Transverse colon (tissue), 4 donors: ENCODE results near the gene RAD9A. TPM values are rescaled to one million over a fixed set of nuclear protein-coding genes. Genes with fewer than 3 reads are reported as not detected.

ENCODE experiments used
- DNase-seq: peaks from one replicate; pipeline ENCODE4 v3.0.0-alpha.2; 2019
- H3K27ac ChIP-seq, 4 donors: fragments of 200-600 bp; sonication (generic); 2 replicates each; pipeline ENCODE4 v1.5.1; 2016 to 2018; ENCODE audit warnings: inconsistent platforms in 4 of 4
- H3K27me3 ChIP-seq: fragments of 200-600 bp; sonication (generic); 2 replicates; pipeline ENCODE4 v1.5.1; 2017; ENCODE audit warnings: inconsistent platforms
- H3K36me3 ChIP-seq, 4 donors: fragments of 200-600 bp; sonication (generic); 2 replicates each; pipeline ENCODE4 v1.5.1; 2017 to 2019; ENCODE audit warnings: inconsistent platforms in 4 of 4
- H3K4me1 ChIP-seq, 4 donors: fragments of 200-600 bp; sonication (generic); 2 replicates each; pipeline ENCODE4 v1.5.1; 2017 to 2020; ENCODE audit warnings: inconsistent platforms in 4 of 4
- H3K4me3 ChIP-seq, 4 donors: fragments of 200-600 bp; sonication (generic); 1 replicate in 1 of 4; 2 replicates in 3 of 4; pipeline versions ENCODE4 v1.5.1 to v1.6.1; 2017 to 2019; ENCODE audit warnings: inconsistent platforms in 4 of 4
- H3K9me3 ChIP-seq, 2 donors: fragments of 200-600 bp; sonication (generic); 2 replicates each; pipeline ENCODE4 v1.5.1; 2017 to 2019; ENCODE audit warnings: inconsistent platforms in 2 of 2
- CTCF ChIP-seq, 5 experiments: fragments of 200-600 bp in 3 of 5; fragments of 450-650 bp in 2 of 5; sonication (generic) in 3 of 5; IDR thresholded peaks; 1 replicate in 2 of 5; 2 replicates in 3 of 5; pipeline ENCODE4 v1.5.1; 2016 to 2017; ENCODE audit warnings: antibody characterized with exemption in 5 of 5, inconsistent platforms in 3 of 5, mild to moderate bottlenecking in 2 of 5, moderate library complexity in 1 of 5
- EP300 ChIP-seq: sonication (generic); formaldehyde crosslinking; IDR thresholded peaks from one replicate; pipeline ENCODE4 v1.6.1; 2017; ENCODE audit warnings: antibody characterized with exemption, low read depth
- POLR2A ChIP-seq: fragments of 450-650 bp; IDR thresholded peaks from one replicate; pipeline ENCODE4 v1.6.1; 2016; ENCODE audit warnings: antibody characterized with exemption, mild to moderate bottlenecking, moderate library complexity
- POLR2AphosphoS5 ChIP-seq, 3 donors: sonication (generic); formaldehyde crosslinking; IDR thresholded peaks; one replicate each; pipeline ENCODE4 v1.6.1; 2016; ENCODE audit warnings: antibody characterized with exemption in 3 of 3
- WGBS, 2 donors: methylation state at CpG; one replicate each; pipeline ENCODE4 v1.1.5; 2018; ENCODE audit warnings: low coverage in 1 of 2; 5-methylcytosine and 5-hydroxymethylcytosine counted together
- in situ Hi-C, 4 donors: fragments of 200-750 bp; cut with MboI; loops; one replicate each; pipeline versions ENCODE4 v1.15.0 to v1.15.1; 2017; ENCODE audit warnings: low sequenced_read_pairs in 3 of 4, low pct_ligation_motif_present in 1 of 4, low pct_unique_long_range_greater_than_20kb in 1 of 4
- intact Hi-C: fragments of 100-400 bp; cut with DNase I; formaldehyde crosslinking; loops from one replicate; pipeline ENCODE4 v1.15.1; 2023; ENCODE audit warnings: low total_unique reads
- total RNA-seq, 4 donors: library from RNA; depleted of rRNA; stranded (reverse); fragments of >200 nt; gene quantifications; one replicate each; pipeline ENCODE4 v1.1.0, GENCODE V29; 2016

The RAD9A gene
- total RNA-seq, 4 donors from 2014 or later, result 37.8 to 470 (median 95.3) TPM

- Histone ChIP-seq H3K27ac (peak within 1 kb of the TSS; percentile 91 to 95 (median 94)), H3K4me1 (peaks cover 11 to 19% (median 15%) of the 10 kb centered on the region in 4 donors), H3K9me3 (no peaks in the 10 kb centered on the region), H3K4me3 (peak within 1 kb of the TSS; percentile 85 to 95 (median 88)), H3K27me3 (no peaks in the 10 kb centered on the region), H3K36me3 (peaks cover 0 to 15% (median 7%) of the 10 kb centered on the region in 4 donors)
- WGBS, 2 donors, result 0 to 1% methylated on average over 10 to 66 of the region's 68 CpGs
- TF ChIP-seq CTCF (IDR thresholded peaks at IDR 0.05), result no peak
- peak; percentile 95 for TF ChIP-seq POLR2A
- TF ChIP-seq POLR2AphosphoS5 (IDR thresholded peaks at IDR 0.05), result peak; percentile 95 to 98 (median 95)
- TF ChIP-seq EP300, result no peak
- intact Hi-C loops, result no loop called here
- in situ Hi-C loops, result no loop called here
- DNase-seq, result peak; percentile 100
Observed at GRCh38 chr11:67428052-67429001, 36.5 kb downstream of the RAD9A start, which contains the start of gene RPS6KB2. TSS of gene RPS6KB2 (plus strand) at chr11:67428494. CDS start at chr11:67428546, 52 bp downstream.

DNA sequence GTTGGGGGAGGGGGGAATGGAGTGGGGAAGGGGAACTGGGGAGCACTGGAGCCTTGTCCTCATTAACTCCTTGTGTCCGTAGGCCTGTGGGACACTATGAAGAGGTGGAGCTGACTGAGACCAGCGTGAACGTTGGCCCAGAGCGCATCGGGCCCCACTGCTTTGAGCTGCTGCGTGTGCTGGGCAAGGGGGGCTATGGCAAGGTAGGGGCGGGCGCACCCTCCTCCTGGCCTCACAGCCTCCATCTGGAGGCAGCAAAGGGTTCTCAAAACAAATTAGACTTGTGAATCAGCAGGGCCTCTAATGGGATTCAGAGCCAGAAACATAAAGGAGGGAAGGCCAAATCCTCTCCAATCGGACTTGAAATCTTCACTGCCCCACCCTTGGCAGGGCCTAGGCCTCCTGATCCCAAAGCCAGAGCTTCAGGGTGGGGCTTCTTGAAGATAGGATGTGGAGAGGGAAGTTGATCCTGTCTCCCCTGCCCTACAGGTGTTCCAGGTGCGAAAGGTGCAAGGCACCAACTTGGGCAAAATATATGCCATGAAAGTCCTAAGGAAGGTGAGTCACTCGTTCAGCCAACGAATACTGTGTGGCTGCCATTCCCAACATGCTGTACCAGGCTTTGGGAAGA, 37.4 kb downstream of the RAD9A start:
- WGBS, 2 donors, result 40 to 60% methylated on average over 1 to 12 of the region's 12 CpGs
- Histone ChIP-seq H3K4me1 (peaks cover 11 to 19% (median 15%) of the 10 kb centered on the region in 4 donors), H3K9me3 (no peaks in the 10 kb centered on the region), H3K4me3 (peak overlapping the region; percentile 85 to 95 (median 88)), H3K27me3 (no peaks in the 10 kb centered on the region), H3K36me3 (peaks cover 0 to 20% (median 7%) of the 10 kb centered on the region in 4 donors), H3K27ac (peak overlapping the region; percentile 91 to 95 (median 94))
- no peak for DNase-seq
- TF ChIP-seq EP300 (no peak), CTCF (IDR thresholded peaks at IDR 0.05) (no peak), POLR2A (no peak), POLR2AphosphoS5 (IDR thresholded peaks at IDR 0.05) (no peak)
- in situ Hi-C loops, result no loop called here
- intact Hi-C loops, result no loop called here

- DNase-seq, result no peak
- TF ChIP-seq CTCF (IDR thresholded peaks at IDR 0.05) (no peak), EP300 (no peak), POLR2AphosphoS5 (IDR thresholded peaks at IDR 0.05) (no peak), POLR2A (no peak)
- H3K27ac ChIP-seq, result peak overlapping the region in 1 of 4 donors; percentile 95
- H3K27me3 ChIP-seq, result no peaks in the 10 kb centered on the region
- intact Hi-C loops, result no loop called here
- in situ Hi-C loops, result no loop called here
- H3K4me1 ChIP-seq, result peaks cover 11 to 19% (median 15%) of the 10 kb centered on the region in 4 donors
- H3K9me3 ChIP-seq, result no peaks in the 10 kb centered on the region
- H3K36me3 ChIP-seq, result peaks cover 0 to 20% (median 7%) of the 10 kb centered on the region in 4 donors
- WGBS, 2 donors, result 74 to 79% methylated on average over 9 to 11 of the region's 11 CpGs
- H3K4me3 ChIP-seq, result no peak overlapping the region
Observed at GRCh38 chr11:67429722-67430121, 37.9 kb downstream of the RAD9A start.
